Transverse colon (tissue), 3 donors: ENCODE measurements around the gene ZNF678.

Experiments used
- CTCF ChIP-seq, 5 experiments: fragments of 200-600 bp in 3 of 5; fragments of 450-650 bp in 2 of 5; sonication (generic) in 3 of 5; IDR thresholded peaks; 1 replicate in 2 of 5; 2 replicates in 3 of 5; pipeline ENCODE4 v1.5.1; 2016 to 2017; ENCODE audit warnings: antibody characterized with exemption in 5 of 5, inconsistent platforms in 3 of 5, mild to moderate bottlenecking in 2 of 5, moderate library complexity in 1 of 5
- EP300 ChIP-seq: sonication (generic); formaldehyde crosslinking; IDR thresholded peaks from one replicate; pipeline ENCODE4 v1.6.1; 2017; ENCODE audit warnings: antibody characterized with exemption, low read depth
- POLR2A ChIP-seq: fragments of 450-650 bp; IDR thresholded peaks from one replicate; pipeline ENCODE4 v1.6.1; 2016; ENCODE audit warnings: antibody characterized with exemption, mild to moderate bottlenecking, moderate library complexity

GRCh38 chr1:227518876-227519275, 44.5 kb upstream of the ZNF678 start:
- no peak for TF ChIP-seq CTCF (IDR thresholded peaks at IDR 0.05)
- no peak for TF ChIP-seq POLR2A
- no peak for TF ChIP-seq EP300
